UCSD-AML1 (cell line): ENCODE measurements around the gene MBOAT1.
"Not testable (repeated sequence)": the region's sequence is repeated elsewhere in the genome, so short reads cannot be mapped to it uniquely, and the experiment has no call there.

Source experiments
- DNase-seq: peaks from one replicate; lab custom pipeline; 2025; ENCODE audit not compliant: unreplicated experiment; lab: John Stamatoyannopoulos, UW

MBOAT1 gene

GRCh38 chr6:20139127-20139963, 72.9 kb downstream of the MBOAT1 start:
- DNase-seq: not testable (repeated sequence)

DNA sequence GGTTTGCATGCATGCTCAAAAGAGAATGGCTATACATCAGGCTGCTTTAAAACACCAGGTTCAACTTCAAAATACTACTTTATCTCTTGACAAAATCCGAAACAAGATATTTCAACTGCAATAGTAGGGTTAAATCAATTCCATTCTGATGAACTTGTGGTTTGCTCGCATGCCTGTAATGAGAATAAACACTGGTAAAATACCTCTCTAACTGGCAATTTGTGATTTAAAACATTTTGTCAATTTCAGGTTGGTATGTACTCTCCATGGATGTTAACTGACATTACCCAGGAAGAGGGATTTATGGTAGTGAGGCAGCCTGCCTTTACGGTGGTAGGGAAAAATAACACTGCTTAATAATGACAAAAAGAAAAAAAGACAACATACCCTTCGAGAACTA, 74.4 kb downstream of the MBOAT1 start:
- no peak for DNase-seq

DNA sequence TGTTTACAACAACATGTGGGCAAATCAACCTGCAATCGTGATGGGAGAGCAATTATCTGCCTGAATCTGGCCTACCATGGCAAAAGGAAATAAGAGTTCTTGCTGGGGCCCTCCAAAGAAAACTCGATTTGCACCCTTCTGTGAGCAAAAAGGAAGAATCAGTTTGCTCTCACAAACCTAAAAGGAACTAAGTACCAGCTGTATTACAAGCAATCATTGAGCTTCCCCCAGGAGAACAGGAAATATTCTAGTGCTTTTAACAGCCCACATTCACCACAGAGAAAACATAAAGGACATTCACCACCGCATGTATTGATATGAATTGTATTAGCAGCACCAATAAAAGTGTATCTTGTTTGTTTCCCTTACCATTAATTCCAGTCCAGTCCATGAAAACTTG, 75.0 kb downstream of the MBOAT1 start:
- DNase-seq: no peak

DNA sequence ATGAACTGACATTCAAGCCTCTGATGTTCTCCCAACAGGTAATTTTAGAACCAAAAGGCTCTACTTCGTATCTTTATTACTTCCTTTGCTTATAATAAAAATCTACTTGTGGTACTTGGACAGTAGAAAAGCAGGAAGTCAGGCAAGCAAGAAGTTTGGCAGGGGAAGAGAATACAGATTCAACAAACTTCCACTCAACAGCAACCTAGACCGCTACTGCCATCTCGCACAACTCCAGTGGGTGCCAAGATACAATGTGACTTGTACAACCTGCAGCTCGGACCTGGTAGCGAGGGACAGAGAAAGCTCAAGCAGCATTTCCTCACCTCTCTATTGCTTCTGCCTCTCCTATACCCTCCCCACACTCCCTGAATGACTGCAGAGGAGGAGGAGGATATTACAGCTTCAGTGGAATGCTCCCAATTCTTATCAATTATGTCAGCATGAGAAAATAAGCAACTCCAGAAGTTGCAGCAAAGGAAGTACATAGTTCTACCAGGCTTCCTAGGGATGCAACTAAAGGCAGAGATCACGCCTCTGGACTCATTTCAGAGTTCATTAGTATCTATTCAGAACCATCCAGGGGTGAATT, 76.5 kb downstream of the MBOAT1 start:
- no peak for DNase-seq

DNA sequence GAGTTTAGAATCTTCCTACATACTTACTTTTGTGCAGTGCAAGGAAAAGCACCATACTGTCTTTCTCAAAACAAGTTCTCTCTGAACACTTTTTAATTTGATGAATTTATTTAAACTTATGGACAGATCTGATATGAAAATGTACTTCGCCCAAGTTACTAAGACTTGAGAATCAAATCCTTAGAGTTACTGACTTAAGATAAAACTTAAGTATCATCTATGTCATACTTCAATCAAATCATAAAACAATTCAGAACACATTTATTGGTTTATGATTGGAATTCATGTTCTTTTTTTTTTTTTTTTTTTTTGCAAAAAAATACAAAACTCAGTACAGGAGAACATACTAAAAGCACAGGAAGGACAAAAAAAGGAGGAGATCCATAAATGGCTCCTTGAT, 77.7 kb downstream of the MBOAT1 start:
- no peak for DNase-seq

DNA sequence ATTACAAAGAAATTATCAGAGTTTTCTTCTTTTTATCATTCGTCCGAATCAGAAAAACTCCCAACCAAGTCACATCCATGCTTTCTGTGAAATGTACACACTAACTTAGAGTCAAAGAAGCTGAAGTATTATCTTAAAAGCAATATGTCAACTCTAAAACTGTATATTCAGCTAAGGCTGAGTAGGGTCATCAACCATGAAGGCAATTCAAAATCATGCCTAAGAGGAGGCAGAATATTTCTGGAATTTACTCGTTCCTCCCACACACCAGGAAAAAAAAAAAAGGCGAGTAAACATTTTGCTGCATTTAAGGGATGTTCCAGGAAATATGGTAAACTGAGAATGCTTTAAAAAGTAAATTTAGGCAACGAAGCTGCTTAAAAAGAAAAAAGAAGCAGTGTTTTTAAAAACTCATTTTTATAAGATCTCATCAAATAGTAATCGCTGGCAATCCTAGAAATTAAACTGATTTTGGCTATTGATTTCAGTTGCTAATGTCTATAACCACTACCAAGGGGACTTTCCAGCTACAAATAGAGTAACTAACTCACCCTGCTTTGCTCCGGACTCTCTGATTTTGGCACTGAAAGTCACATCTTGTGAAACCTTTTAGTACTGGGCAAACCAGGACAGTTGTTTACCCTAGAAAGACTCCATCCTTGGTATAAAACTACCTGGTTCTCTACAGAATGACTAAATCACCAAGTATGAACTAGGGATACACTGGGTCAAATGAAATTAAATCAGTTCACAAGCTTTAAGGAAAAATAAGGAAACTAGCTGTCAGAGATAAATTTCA, 82.8 kb downstream of the MBOAT1 start:
- DNase-seq: no peak

DNA sequence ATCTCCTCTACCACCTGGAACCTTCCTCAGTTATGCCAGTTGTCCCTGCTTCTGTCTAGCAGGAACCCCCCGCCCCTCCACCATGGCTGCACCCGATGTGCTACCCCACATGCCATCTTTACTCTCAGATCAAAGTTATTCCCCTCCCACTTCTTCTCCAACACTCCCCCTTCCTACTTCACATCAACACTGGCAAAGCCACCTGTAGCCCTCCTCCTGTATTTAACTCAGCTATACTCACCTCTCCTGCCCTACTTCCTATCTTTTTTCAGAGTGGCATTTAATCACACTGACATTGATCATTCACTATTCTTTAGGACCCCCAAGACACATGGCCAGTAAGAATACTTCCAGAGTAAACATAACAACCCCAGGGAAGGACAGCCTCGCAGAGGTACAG, 84.3 kb downstream of the MBOAT1 start:
- DNase-seq: no peak

DNA sequence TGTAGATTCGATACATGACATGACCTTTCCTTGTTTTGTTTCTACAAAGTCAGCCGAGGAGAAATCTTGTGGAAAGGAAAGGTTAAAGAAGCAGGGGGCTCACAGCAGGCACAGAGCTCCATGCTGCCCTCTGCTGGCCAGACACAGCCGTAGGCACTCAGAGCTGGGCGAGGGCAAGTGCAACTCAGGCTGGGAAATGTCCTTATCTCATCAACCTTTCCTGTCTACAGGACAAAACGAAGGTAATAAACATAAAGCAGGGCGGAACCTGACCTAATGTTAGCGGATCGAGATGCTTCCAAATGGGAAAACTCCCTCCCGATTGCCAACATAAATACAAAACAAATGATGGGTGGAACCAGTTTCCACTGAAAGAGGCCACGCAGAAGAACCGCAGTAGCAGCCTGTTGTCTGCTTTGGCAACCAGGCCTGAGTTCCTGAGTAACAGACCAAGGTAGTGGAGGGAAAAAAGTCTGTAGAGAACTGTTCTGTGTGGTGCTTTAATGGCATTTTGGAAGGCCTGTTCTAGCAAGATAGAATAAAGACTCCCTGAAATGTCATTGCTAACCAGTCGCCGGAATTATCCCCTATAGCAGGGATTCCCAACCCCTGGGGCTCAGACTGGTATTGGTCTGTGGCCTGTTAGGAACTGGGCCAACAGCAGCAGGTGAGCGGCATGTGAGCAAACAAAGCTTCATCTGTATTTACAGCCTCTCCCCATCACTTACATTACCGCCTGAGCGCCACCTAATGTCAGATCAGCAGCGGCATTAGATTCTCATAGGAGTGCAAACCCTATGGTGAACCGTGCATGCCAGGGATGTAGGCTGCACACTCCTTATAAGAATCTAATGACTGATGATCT, 85.2 kb downstream of the MBOAT1 start:
- DNase-seq: peak; percentile 62

DNA sequence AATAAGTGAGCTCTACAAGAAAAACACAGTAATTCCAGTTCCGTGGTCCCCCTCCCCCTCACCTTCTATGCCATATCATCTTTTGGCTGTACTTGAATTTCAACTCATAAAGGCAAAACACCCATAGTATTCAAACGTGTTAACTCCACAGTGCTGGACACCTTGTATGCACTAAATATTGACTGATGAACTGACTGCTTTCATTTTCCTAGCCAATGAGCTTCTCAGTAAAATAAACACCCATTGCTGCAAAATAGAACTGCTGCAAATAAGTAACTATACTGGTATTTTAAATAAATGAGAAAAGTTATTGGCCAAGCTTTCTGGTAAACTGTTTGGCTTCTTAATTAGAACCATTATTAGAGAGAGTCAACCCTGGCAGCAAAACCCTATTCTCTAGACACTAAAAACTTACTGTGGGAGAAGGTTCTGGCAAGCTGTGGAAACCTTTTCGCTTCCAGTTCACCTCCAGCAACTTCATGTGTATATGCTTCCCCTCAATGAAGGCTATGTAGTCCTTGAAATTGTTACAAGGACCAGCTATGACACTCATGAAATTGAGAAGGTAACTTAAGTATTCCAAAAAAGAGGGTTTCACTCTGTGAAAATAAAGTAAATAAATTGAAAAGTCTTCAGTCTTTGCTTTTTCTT, 86.0 kb downstream of the MBOAT1 start:
- DNase-seq: no peak

DNA sequence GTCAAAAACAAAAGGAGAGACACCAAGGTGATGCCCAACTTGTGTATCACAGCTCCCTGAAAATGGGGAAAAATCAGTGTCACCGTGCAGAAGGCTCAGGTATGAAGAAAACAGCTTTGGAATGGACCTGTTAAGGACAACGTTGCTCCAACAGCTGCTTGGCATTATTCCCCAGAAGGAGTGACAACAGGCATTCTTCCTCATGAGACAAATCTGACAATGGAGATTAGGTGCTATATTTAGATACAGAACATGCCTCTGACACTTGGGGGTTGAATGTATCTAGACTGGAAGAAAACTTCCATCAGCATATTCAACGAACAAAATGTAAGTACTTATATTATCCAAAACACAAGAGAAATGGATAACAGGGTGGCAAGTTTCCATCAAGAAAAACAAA, 87.7 kb downstream of the MBOAT1 start:
- no peak for DNase-seq

GRCh38 chr6:20119485-20119884, 92.8 kb downstream of the MBOAT1 start:
- DNase-seq: no peak

GRCh38 chr6:20118892-20119291, 93.4 kb downstream of the MBOAT1 start:
- no peak for DNase-seq

GRCh38 chr6:20117474-20117873, 94.8 kb downstream of the MBOAT1 start:
- no peak for DNase-seq

GRCh38 chr6:20116792-20117191, 95.5 kb downstream of the MBOAT1 start:
- no peak for DNase-seq

DNA sequence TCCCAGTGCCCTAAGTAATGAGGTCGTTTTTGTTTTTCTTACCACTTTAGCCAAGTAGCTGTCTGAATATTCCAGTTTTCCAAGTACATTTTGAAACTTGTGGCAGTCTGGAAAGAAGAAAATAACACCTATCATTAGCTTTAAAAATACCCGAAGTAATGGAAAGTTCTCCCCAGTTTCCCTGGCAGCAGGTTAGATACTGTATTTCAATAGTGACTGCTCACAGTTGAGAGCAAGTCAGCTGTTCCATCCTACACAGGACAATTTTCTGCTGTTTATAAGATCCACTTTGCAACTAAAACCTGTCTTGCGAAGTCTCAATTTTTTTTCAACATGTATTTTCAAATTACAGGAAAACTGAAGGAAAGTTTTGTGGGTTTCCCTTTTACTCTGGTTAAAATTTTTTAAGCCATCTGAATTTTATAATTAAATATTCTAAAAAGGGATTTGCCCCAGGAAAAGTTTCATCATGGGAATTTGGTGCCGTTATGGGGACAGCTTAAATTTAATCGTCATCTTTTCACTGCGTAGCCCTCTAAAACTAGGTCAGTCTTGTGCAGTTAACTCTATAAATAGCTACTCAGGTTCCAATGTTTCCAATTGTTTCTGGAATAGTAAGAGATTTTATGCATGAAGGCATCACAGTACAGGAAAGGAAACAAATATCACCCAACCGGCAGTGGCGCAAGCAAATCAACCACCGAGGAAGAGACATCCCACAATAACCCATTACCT, 96.9 kb downstream of the MBOAT1 start:
- DNase-seq: no peak

GRCh38 chr6:20113649-20114224, 98.5 kb downstream of the MBOAT1 start:
- DNase-seq: no peak

GRCh38 chr6:20112841-20113240, 99.4 kb downstream of the MBOAT1 start:
- no peak for DNase-seq

DNA sequence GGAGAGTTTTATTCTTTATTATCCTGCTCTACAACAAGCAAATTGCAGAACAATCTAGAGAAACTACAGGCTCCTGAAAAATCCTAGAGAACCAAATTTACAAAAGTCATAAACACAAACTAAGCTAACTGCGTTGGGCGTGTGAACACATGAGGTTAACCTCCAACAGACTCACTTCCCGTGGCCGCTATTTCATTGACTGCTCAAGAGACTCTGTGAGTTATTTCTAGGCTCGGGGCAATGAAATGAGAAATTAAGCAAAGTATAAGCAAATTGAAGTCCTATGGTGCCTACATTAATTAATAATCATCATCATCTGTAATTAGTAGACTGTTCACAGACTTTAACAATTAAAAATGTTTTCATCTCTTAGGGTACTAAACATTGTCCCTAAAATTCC, 100.0 kb downstream of the MBOAT1 start:
- DNase-seq: no peak

DNA sequence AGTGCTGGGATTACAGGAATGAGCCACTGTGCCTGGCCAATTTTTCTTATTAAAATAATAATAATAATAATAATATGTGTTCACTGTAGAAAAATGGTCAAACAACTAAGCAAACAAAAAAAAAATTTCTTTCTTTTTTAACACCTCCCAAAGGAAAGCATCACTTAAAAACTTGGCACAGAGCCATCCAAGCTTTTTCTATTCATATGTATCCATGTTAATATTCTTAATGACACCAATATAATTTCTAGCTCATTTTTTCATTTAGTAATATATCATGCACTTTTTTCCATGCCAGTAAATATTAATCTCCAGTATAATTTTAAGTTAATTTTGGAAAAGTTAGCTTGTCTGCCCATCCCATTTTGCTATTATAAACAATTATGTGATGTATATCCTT, 101.8 kb downstream of the MBOAT1 start:
- no peak for DNase-seq
